Measurements from ENCODE around the gene TMEM255A.
A peak's percentile ranks its signal among the peaks of the same experiment; 100 is the strongest.

Gene TMEM255A

GRCh38 chrX:120250522-120251271, 60.6 kb downstream of the TMEM255A start, which contains the start of gene ZBTB33:
Gene ZBTB33 (plus strand): TSS chrX:120250812. CDS start chrX:120253416, 2,604 bp downstream.
- peak within 1 kb of the TSS; percentile 71 for H3K4me3 ChIP-seq (ENCODE audit: low read depth, low read length)
- POLR2A ChIA-PET: interaction anchor here (0.5 to 1.2 kb wide), 3 partner anchors 207 to 391 kb away, joined by 3 to 6 read pairs (median 4); no protein-coding TSS in a partner anchor
- CTCF ChIA-PET: interaction anchor here (0.7 to 2.0 kb wide), 8 partner anchors 11 to 236 kb away, joined by 3 to 9 read pairs (median 3); no protein-coding TSS in a partner anchor
- TF ChIP-seq, protein P1, sequence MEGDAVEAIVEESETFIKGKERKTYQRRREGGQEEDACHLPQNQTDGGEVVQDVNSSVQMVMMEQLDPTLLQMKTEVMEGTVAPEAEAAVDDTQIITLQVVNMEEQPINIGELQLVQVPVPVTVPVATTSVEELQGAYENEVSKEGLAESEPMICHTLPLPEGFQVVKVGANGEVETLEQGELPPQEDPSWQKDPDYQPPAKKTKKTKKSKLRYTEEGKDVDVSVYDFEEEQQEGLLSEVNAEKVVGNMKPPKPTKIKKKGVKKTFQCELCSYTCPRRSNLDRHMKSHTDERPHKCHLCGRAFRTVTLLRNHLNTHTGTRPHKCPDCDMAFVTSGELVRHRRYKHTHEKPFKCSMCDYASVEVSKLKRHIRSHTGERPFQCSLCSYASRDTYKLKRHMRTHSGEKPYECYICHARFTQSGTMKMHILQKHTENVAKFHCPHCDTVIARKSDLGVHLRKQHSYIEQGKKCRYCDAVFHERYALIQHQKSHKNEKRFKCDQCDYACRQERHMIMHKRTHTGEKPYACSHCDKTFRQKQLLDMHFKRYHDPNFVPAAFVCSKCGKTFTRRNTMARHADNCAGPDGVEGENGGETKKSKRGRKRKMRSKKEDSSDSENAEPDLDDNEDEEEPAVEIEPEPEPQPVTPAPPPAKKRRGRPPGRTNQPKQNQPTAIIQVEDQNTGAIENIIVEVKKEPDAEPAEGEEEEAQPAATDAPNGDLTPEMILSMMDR (IDR thresholded peaks at IDR 0.05; ENCODE audit: insufficient read depth, low read length, missing control alignments): peak; percentile 88
- peak; percentile 63 for DNase-seq (ENCODE audit: low read depth, low spot score)

- H3K4me3 ChIP-seq (ENCODE audit: low read depth, low read length): peak overlapping the region; percentile 67
- CTCF ChIA-PET: no interaction called here
- TF ChIP-seq, protein P1 (IDR thresholded peaks at IDR 0.05; ENCODE audit: insufficient read depth, low read length, missing control alignments): no peak
- DNase-seq (ENCODE audit: low read depth, low spot score): peak; percentile 9
- POLR2A ChIA-PET: no interaction called here
These were observed 66.3 kb downstream of the TMEM255A start for GRCh38 chrX:120244735-120245498.

- TF ChIP-seq, protein P1 (IDR thresholded peaks at IDR 0.05; ENCODE audit: insufficient read depth, low read length, missing control alignments): no peak
- ChIA-PET CTCF (no interaction called here), POLR2A (no interaction called here)
- peak overlapping the region; percentile 67 for H3K4me3 ChIP-seq (ENCODE audit: low read depth, low read length)
- DNase-seq (ENCODE audit: low read depth, low spot score): no peak
These were observed 66.9 kb downstream of the TMEM255A start for GRCh38 chrX:120244395-120244734.

DNA sequence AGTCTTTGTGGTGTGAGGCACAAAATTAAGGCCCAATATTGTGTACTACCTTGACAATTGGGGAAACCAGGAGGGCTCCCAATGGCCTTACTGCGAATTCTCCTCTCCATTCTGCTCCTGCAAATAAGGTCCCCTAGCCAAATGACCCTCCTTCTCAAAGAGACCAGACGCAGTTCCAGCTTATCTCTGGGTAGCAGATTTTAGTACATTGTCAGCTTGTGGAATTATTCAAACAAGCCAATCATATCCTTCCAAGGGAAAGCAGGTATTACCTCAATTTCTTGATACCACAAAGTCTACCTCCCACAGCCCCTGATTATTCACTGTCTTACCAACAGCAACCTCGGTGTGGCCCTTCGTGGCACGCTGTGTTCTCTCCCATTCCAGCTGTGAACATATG, 68.4 kb downstream of the TMEM255A start:
- no peak overlapping the region for H3K4me3 ChIP-seq (ENCODE audit: low read depth, low read length)
- POLR2A ChIA-PET: no interaction called here
- no peak for DNase-seq (ENCODE audit: low read depth, low spot score)
- CTCF ChIA-PET: interaction anchor here (0.5 kb wide), 1 partner anchor 399 kb away, joined by 3 read pairs; no protein-coding TSS in a partner anchor
- TF ChIP-seq, protein P1 (IDR thresholded peaks at IDR 0.05; ENCODE audit: insufficient read depth, low read length, missing control alignments): no peak

DNA sequence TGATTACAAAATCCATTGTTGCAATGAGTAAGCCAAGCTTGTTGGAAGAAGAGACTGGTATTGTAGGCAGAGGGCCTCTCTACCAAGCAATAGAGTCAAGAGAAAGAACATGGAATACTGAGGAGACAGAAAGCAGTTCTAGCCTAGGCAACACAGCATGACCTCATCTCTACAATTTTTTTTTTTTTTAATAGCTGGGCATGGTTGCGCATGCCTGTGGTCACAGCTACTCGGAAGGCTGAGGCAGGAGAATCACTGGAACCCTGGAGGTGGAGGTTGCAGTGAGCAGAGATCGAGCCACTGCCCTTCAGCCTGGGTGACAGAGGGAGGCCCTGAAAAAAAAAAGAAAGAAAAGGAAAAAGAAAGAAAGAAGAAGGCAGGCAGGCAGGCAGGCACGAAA, 72.3 kb downstream of the TMEM255A start:
- POLR2A ChIA-PET: no interaction called here
- H3K4me3 ChIP-seq (ENCODE audit: low read depth, low read length): no peak overlapping the region
- TF ChIP-seq, protein P1 (IDR thresholded peaks at IDR 0.05; ENCODE audit: insufficient read depth, low read length, missing control alignments): no peak
- DNase-seq (ENCODE audit: low read depth, low spot score): no peak
- CTCF ChIA-PET: no interaction called here
